Measurements from ENCODE around the gene FAM20A.
"Not testable (repeated sequence)": the region's sequence is repeated elsewhere in the genome, so short reads cannot be mapped to it uniquely, and the experiment has no call there.

The FAM20A gene

GRCh38 chr17:68526548-68526947, 74.6 kb downstream of the FAM20A start:
- no peak for DNase-seq
- Histone ChIP-seq H3K27ac (no peak overlapping the region), H3K4me3 (ENCODE audit: low read depth, low read length) (no peak overlapping the region), H3K36me3 (peaks cover 97% of the 10 kb centered on the region), H3K27me3 (ENCODE audit: insufficient read depth, low read depth, severe bottlenecking) (no peaks in the 10 kb centered on the region), H3K9me3 (ENCODE audit: severe bottlenecking) (no peaks in the 10 kb centered on the region)
- no peak for TF ChIP-seq CTCF (IDR thresholded peaks at IDR 0.05; ENCODE audit: low read depth, low read length)

- DNase-seq = no peak
- no peak overlapping the region for H3K4me3 ChIP-seq (ENCODE audit: low read depth, low read length)
- H3K9me3 ChIP-seq (ENCODE audit: severe bottlenecking) = no peaks in the 10 kb centered on the region
- no peaks in the 10 kb centered on the region for H3K27me3 ChIP-seq (ENCODE audit: insufficient read depth, low read depth, severe bottlenecking)
- H3K36me3 ChIP-seq = peaks cover 90% of the 10 kb centered on the region
- no peak overlapping the region for H3K27ac ChIP-seq
- no peak for TF ChIP-seq CTCF (IDR thresholded peaks at IDR 0.05; ENCODE audit: low read depth, low read length)
Observed at GRCh38 chr17:68522266-68522665, 78.9 kb downstream of the FAM20A start.

- no peaks in the 10 kb centered on the region for H3K27me3 ChIP-seq (ENCODE audit: insufficient read depth, low read depth, severe bottlenecking)
- H3K9me3 ChIP-seq (ENCODE audit: severe bottlenecking) = no peaks in the 10 kb centered on the region
- no peak overlapping the region for H3K27ac ChIP-seq
- no peak overlapping the region for H3K4me3 ChIP-seq (ENCODE audit: low read depth, low read length)
- TF ChIP-seq CTCF (IDR thresholded peaks at IDR 0.05; ENCODE audit: low read depth, low read length) = no peak
- peaks cover 90% of the 10 kb centered on the region for H3K36me3 ChIP-seq
- DNase-seq = no peak
Observed at GRCh38 chr17:68519911-68520310, 81.3 kb downstream of the FAM20A start.

- H3K9me3 ChIP-seq (ENCODE audit: severe bottlenecking); DNase-seq; H3K27ac ChIP-seq; H3K4me3 ChIP-seq (ENCODE audit: low read depth, low read length); H3K27me3 ChIP-seq (ENCODE audit: insufficient read depth, low read depth, severe bottlenecking): not testable (repeated sequence)
- H3K36me3 ChIP-seq = peaks cover 83% of the 10 kb centered on the region
Observed at GRCh38 chr17:68519051-68519450, 82.1 kb downstream of the FAM20A start.

GRCh38 chr17:68518063-68518815, 82.9 kb downstream of the FAM20A start:
- H3K4me3 ChIP-seq (ENCODE audit: low read depth, low read length) = no peak overlapping the region
- H3K9me3 ChIP-seq (ENCODE audit: severe bottlenecking) = no peaks in the 10 kb centered on the region
- no peak for TF ChIP-seq CTCF (IDR thresholded peaks at IDR 0.05; ENCODE audit: low read depth, low read length)
- no peaks in the 10 kb centered on the region for H3K27me3 ChIP-seq (ENCODE audit: insufficient read depth, low read depth, severe bottlenecking)
- peaks cover 75% of the 10 kb centered on the region for H3K36me3 ChIP-seq
- no peak for DNase-seq
- no peak overlapping the region for H3K27ac ChIP-seq

- peaks cover 69% of the 10 kb centered on the region for H3K36me3 ChIP-seq
- H3K27me3 ChIP-seq (ENCODE audit: insufficient read depth, low read depth, severe bottlenecking); H3K27ac ChIP-seq; DNase-seq; H3K9me3 ChIP-seq (ENCODE audit: severe bottlenecking); H3K4me3 ChIP-seq (ENCODE audit: low read depth, low read length): not testable (repeated sequence)
Observed at GRCh38 chr17:68517605-68518004, 83.6 kb downstream of the FAM20A start.

GRCh38 chr17:68516732-68517131, 84.4 kb downstream of the FAM20A start:
- TF ChIP-seq CTCF (IDR thresholded peaks at IDR 0.05; ENCODE audit: low read depth, low read length) = no peak
- no peak overlapping the region for H3K27ac ChIP-seq
- peaks cover 62% of the 10 kb centered on the region for H3K36me3 ChIP-seq
- no peak overlapping the region for H3K4me3 ChIP-seq (ENCODE audit: low read depth, low read length)
- no peaks in the 10 kb centered on the region for H3K9me3 ChIP-seq (ENCODE audit: severe bottlenecking)
- H3K27me3 ChIP-seq (ENCODE audit: insufficient read depth, low read depth, severe bottlenecking) = no peaks in the 10 kb centered on the region
- no peak for DNase-seq

Data from WERI-Rb-1 (cell line).